Measurements from ENCODE around the gene OSER1. TPM values are rescaled to one million over a fixed set of nuclear protein-coding genes. Genes with fewer than 3 reads are reported as not detected.

Gene OSER1
- total RNA-seq, 2 experiments from 2014 or later = 172 TPM

GRCh38 chr20:44166008-44166407 lies 44.6 kb downstream of the OSER1 start:
- Histone ChIP-seq H3K4me1 (ENCODE audit: insufficient read depth, low read length) (no peaks in the 10 kb centered on the region), H3K27ac (ENCODE audit: low read depth in 1 of 2, low read length in 2 of 2) (no peak overlapping the region), H3K27me3 (ENCODE audit: control insufficient read depth in 1 of 2, insufficient read depth in 2 of 2, low read length in 2 of 2) (peaks cover 14 to 24% of the 10 kb centered on the region in 2 experiments), H3K36me3 (ENCODE audit: insufficient read depth, low read length) (no peaks in the 10 kb centered on the region), H3K4me3 (ENCODE audit: low read length) (no peak overlapping the region), H3K9me3 (ENCODE audit: control insufficient read depth in 1 of 2, insufficient read depth in 1 of 2, low read length in 2 of 2) (no peaks in the 10 kb centered on the region)
- H3K4me3 Mint-ChIP-seq = no peak overlapping the region
- peaks cover 55% of the 10 kb centered on the region for H3K27me3 Mint-ChIP-seq
- ChIA-PET CTCF (no interaction called here), POLR2A (no interaction called here)
- H3K36me3 Mint-ChIP-seq (ENCODE audit: low read depth) = no peaks in the 10 kb centered on the region
- no peaks in the 10 kb centered on the region for H3K9me3 Mint-ChIP-seq
- H3K27ac Mint-ChIP-seq = no peak overlapping the region
- TF ChIP-seq, protein P1, sequence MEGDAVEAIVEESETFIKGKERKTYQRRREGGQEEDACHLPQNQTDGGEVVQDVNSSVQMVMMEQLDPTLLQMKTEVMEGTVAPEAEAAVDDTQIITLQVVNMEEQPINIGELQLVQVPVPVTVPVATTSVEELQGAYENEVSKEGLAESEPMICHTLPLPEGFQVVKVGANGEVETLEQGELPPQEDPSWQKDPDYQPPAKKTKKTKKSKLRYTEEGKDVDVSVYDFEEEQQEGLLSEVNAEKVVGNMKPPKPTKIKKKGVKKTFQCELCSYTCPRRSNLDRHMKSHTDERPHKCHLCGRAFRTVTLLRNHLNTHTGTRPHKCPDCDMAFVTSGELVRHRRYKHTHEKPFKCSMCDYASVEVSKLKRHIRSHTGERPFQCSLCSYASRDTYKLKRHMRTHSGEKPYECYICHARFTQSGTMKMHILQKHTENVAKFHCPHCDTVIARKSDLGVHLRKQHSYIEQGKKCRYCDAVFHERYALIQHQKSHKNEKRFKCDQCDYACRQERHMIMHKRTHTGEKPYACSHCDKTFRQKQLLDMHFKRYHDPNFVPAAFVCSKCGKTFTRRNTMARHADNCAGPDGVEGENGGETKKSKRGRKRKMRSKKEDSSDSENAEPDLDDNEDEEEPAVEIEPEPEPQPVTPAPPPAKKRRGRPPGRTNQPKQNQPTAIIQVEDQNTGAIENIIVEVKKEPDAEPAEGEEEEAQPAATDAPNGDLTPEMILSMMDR (IDR thresholded peaks at IDR 0.05) = no peak
- intact Hi-C loops (cut with DNase I, micrococcal nuclease) = no loop called here
- no peak for DNase-seq
- no peak for ATAC-seq (ENCODE audit: poor library complexity)
- H3K4me1 Mint-ChIP-seq (ENCODE audit: low read depth) = no peaks in the 10 kb centered on the region

- H3K9me3 ChIP-seq (ENCODE audit: control insufficient read depth in 1 of 2, insufficient read depth in 1 of 2, low read length in 2 of 2) = peaks cover 0 to 4% of the 10 kb centered on the region in 2 experiments
- ChIA-PET CTCF (no interaction called here), POLR2A (no interaction called here)
- Mint-ChIP-seq H3K4me3 (no peak overlapping the region), H3K36me3 (ENCODE audit: low read depth) (no peaks in the 10 kb centered on the region), H3K27me3 (peaks cover 63% of the 10 kb centered on the region), H3K4me1 (ENCODE audit: low read depth) (no peaks in the 10 kb centered on the region), H3K27ac (no peak overlapping the region), H3K9me3 (peaks cover 3% of the 10 kb centered on the region)
- H3K27me3 ChIP-seq (ENCODE audit: control insufficient read depth in 1 of 2, insufficient read depth in 2 of 2, low read length in 2 of 2) = peaks cover 15 to 18% of the 10 kb centered on the region in 2 experiments
- no peak for ATAC-seq (ENCODE audit: poor library complexity)
- intact Hi-C loops (cut with DNase I, micrococcal nuclease) = no loop called here
- no peak for DNase-seq
- H3K4me3 ChIP-seq (ENCODE audit: low read length) = no peak overlapping the region
- TF ChIP-seq, protein P1 (IDR thresholded peaks at IDR 0.05) = no peak
- no peaks in the 10 kb centered on the region for H3K4me1 ChIP-seq (ENCODE audit: insufficient read depth, low read length)
- no peak overlapping the region for H3K27ac ChIP-seq (ENCODE audit: low read depth in 1 of 2, low read length in 2 of 2)
- H3K36me3 ChIP-seq (ENCODE audit: insufficient read depth, low read length) = no peaks in the 10 kb centered on the region
Observed at GRCh38 chr20:44160133-44160532, 50.4 kb downstream of the OSER1 start.

- peaks cover 15 to 18% of the 10 kb centered on the region in 2 experiments for H3K27me3 ChIP-seq (ENCODE audit: control insufficient read depth in 1 of 2, insufficient read depth in 2 of 2, low read length in 2 of 2)
- no peaks in the 10 kb centered on the region for H3K36me3 Mint-ChIP-seq (ENCODE audit: low read depth)
- ChIA-PET CTCF (no interaction called here), POLR2A (no interaction called here)
- intact Hi-C loops (cut with DNase I, micrococcal nuclease) = no loop called here
- peaks cover 63% of the 10 kb centered on the region for H3K27me3 Mint-ChIP-seq
- H3K4me3 Mint-ChIP-seq = no peak overlapping the region
- DNase-seq = no peak
- H3K4me1 Mint-ChIP-seq (ENCODE audit: low read depth) = no peaks in the 10 kb centered on the region
- no peaks in the 10 kb centered on the region for H3K4me1 ChIP-seq (ENCODE audit: insufficient read depth, low read length)
- TF ChIP-seq, protein P1 (IDR thresholded peaks at IDR 0.05) = no peak
- H3K9me3 Mint-ChIP-seq = peaks cover 3% of the 10 kb centered on the region
- peaks cover 0 to 4% of the 10 kb centered on the region in 2 experiments for H3K9me3 ChIP-seq (ENCODE audit: control insufficient read depth in 1 of 2, insufficient read depth in 1 of 2, low read length in 2 of 2)
- ATAC-seq (ENCODE audit: poor library complexity) = no peak
- H3K27ac ChIP-seq (ENCODE audit: low read depth in 1 of 2, low read length in 2 of 2) = no peak overlapping the region
- no peaks in the 10 kb centered on the region for H3K36me3 ChIP-seq (ENCODE audit: insufficient read depth, low read length)
- no peak overlapping the region for H3K27ac Mint-ChIP-seq
- H3K4me3 ChIP-seq (ENCODE audit: low read length) = no peak overlapping the region
Observed at GRCh38 chr20:44159711-44160110, 50.9 kb downstream of the OSER1 start.
